Endothelial cell of umbilical vein (primary cell): ENCODE results near the gene RTN1. TPM values are rescaled to one million over a fixed set of nuclear protein-coding genes. Genes with fewer than 3 reads are reported as not detected.

Source experiments
- BruUV-seq: library from RNA; stranded (reverse); fragments of 400-500 nt; replicated peaks from 2 replicates; lab custom pipeline; 2021; lab: Mats Ljungman, UMichigan
- CTCF ChIA-PET: fragments of 300-600, 350-600 bp; sonication (Branson Sonifier 250); formaldehyde crosslinking; loops from one replicate; lab custom pipeline; 2021; ENCODE audit warnings: antibody characterized with exemption, inconsistent platforms; lab: Charles Lee
- POLR2A ChIA-PET: fragments of 300-600, 350-600 bp; sonication (Branson Sonifier 250); formaldehyde crosslinking; loops from one replicate; lab custom pipeline; 2021; ENCODE audit warnings: antibody characterized with exemption, inconsistent platforms; lab: Charles Lee
- DNase-seq: peaks from one replicate; pipeline ENCODE4 v3.0.0-alpha.2; 2011; ENCODE audit warnings: low read depth, low spot score
- FAIRE-seq: peaks from 2 replicates; lab custom pipeline; 2011; peaks lifted over from hg19 to GRCh38; lab: Jason Lieb, UNC
- H2AFZ ChIP-seq: 2 replicates; pipeline ENCODE4 v1.6.0; 2012; ENCODE audit warnings: low read depth, low read length, control low read depth, inconsistent platforms
- H3K27ac ChIP-seq: 2 replicates; pipeline ENCODE4 v1.5.1; 2011; ENCODE audit warnings: low read depth, mild to moderate bottlenecking, control low read depth, low read length, moderate library complexity; ENCODE audit not compliant: insufficient read depth
- H3K27me3 ChIP-seq, 2 experiments: 2 replicates each; pipeline versions ENCODE4 v1.6.0 to v1.6.1; 2011; ENCODE audit warnings: low read length in 2 of 2, mixed read lengths in 1 of 2; ENCODE audit not compliant: control insufficient read depth in 2 of 2, insufficient read depth in 2 of 2
- H3K36me3 ChIP-seq, 2 experiments: 2 replicates in 1 of 2; 3 replicates in 1 of 2; pipeline ENCODE4 v1.5.1; 2011; ENCODE audit warnings: low read length in 2 of 2, mild to moderate bottlenecking in 1 of 2, moderate library complexity in 1 of 2; ENCODE audit not compliant: control insufficient read depth in 2 of 2, insufficient read depth in 2 of 2; ENCODE audit errors: extremely low read depth in 1 of 2
- H3K4me1 ChIP-seq: 3 replicates; pipeline ENCODE4 v1.5.1; 2011; ENCODE audit warnings: mild to moderate bottlenecking, low read length; ENCODE audit not compliant: control insufficient read depth, insufficient read depth; ENCODE audit errors: extremely low read depth
- H3K4me2 ChIP-seq: 2 replicates; pipeline ENCODE4 v1.6.1; 2011; ENCODE audit warnings: low read length, control low read depth, mixed read lengths; ENCODE audit not compliant: insufficient read depth
- H3K4me3 ChIP-seq, 3 experiments: fragments of 200-600 bp in 1 of 3; sonication (generic), shearing (Covaris generic) in 1 of 3; replicated peaks in 1 of 3; 2 replicates each; pipeline ENCODE4 v1.5.1; 2011 to 2016; ENCODE audit warnings: control low read depth in 3 of 3, low read length in 3 of 3, mild to moderate bottlenecking in 2 of 3, inconsistent platforms in 1 of 3, low read depth in 1 of 3, moderate library complexity in 1 of 3; ENCODE audit not compliant: insufficient read depth in 1 of 3
- H3K79me2 ChIP-seq: 2 replicates; pipeline ENCODE4 v1.6.0; 2012; ENCODE audit warnings: low read length, inconsistent platforms; ENCODE audit not compliant: control insufficient read depth, insufficient read depth
- H3K9ac ChIP-seq: replicated peaks from 2 replicates; pipeline ENCODE3; 2011; ENCODE audit warnings: low read length, control low read depth; ENCODE audit not compliant: insufficient read depth; ENCODE audit errors: extremely low read depth
- H3K9me1 ChIP-seq: replicated peaks from 3 replicates; pipeline ENCODE4 v1.6.0; 2011; ENCODE audit warnings: mild to moderate bottlenecking, low read length; ENCODE audit not compliant: control insufficient read depth, insufficient read depth; ENCODE audit errors: extremely low read depth
- H3K9me3 ChIP-seq: replicated peaks from 2 replicates; pipeline ENCODE4 v1.5.1; 2012; ENCODE audit warnings: low read length, inconsistent platforms; ENCODE audit not compliant: control insufficient read depth, insufficient read depth
- H4K20me1 ChIP-seq: replicated peaks from 2 replicates; pipeline ENCODE3; 2011; ENCODE audit warnings: mild to moderate bottlenecking, low read length; ENCODE audit not compliant: control insufficient read depth, insufficient read depth; ENCODE audit errors: extremely low read depth
- EZH2 ChIP-seq: IDR thresholded peaks from 2 replicates; pipeline ENCODE4 v1.6.1; 2012; ENCODE audit warnings: borderline replicate concordance, low read depth, mild to moderate bottlenecking, moderate library complexity, low read length, inconsistent platforms; ENCODE audit not compliant: severe bottlenecking
- FOS ChIP-seq: IDR thresholded peaks from 2 replicates; pipeline ENCODE4 v1.6.1; 2011; ENCODE audit warnings: mild to moderate bottlenecking, low read length, moderate library complexity, borderline replicate concordance; ENCODE audit not compliant: insufficient read depth
- GATA2 ChIP-seq: IDR thresholded peaks from 2 replicates; pipeline ENCODE4 v1.7.0; 2011; ENCODE audit warnings: low read depth, mild to moderate bottlenecking, moderate library complexity, mixed read lengths, low read length; ENCODE audit not compliant: insufficient read length, insufficient read depth
- JUN ChIP-seq: IDR thresholded peaks from 2 replicates; pipeline ENCODE4 v1.6.1; 2011; ENCODE audit warnings: borderline replicate concordance, low read depth; ENCODE audit not compliant: insufficient read length, insufficient read depth
- MYC ChIP-seq: IDR thresholded peaks from one replicate; pipeline ENCODE4 v1.6.1; 2011; ENCODE audit warnings: mild to moderate bottlenecking, low read depth, low read length
- POLR2A ChIP-seq: IDR thresholded peaks from 2 replicates; pipeline ENCODE4 v1.6.1; 2012; ENCODE audit warnings: low read depth, mild to moderate bottlenecking, control low read depth, low read length
- POLR2AphosphoS5 ChIP-seq: IDR thresholded peaks from 2 replicates; pipeline ENCODE4 v1.6.1; 2012; ENCODE audit warnings: low read depth, mild to moderate bottlenecking, control low read depth, low read length, moderate library complexity; ENCODE audit not compliant: insufficient read depth
- dilution Hi-C: fragments of 300-500 bp; cut with MboI; formaldehyde crosslinking; loops from one replicate; pipeline ENCODE4 v1.15.0; 2019; ENCODE audit warnings: low sequenced_read_pairs; ENCODE audit not compliant: extremely low pct_ligation_motif_present
- intact Hi-C: fragments of 100-400 bp; cut with micrococcal nuclease; formaldehyde crosslinking; loops from one replicate; pipeline ENCODE4 v1.10.0; 2022
- polyA plus RNA-seq, 4 experiments: library from polyadenylated mRNA; depleted of rRNA in 3 of 4; stranded (reverse) in 3 of 4; unstranded in 1 of 4; fragments of >200 nt; gene quantifications; 2 replicates each; pipeline versions ENCODE4 v1.2.1 to v1.2.3, GENCODE V29; 2011 to 2012; ENCODE audit warnings: missing spikeins in 1 of 4
- total RNA-seq: library from RNA; stranded (reverse); gene quantifications from 2 replicates; pipeline ENCODE4 v1.2.3, GENCODE V29; 2021
- TF ChIP-seq, protein P1 (sequence below), 2 donors: IDR thresholded peaks; 1 replicate in 1 of 2; 2 replicates in 1 of 2; pipeline ENCODE4 v1.5.1; 2011; ENCODE audit warnings: low read length in 2 of 2, mild to moderate bottlenecking in 2 of 2, moderate library complexity in 2 of 2, control low read depth in 1 of 2, inconsistent platforms in 1 of 2, low read depth in 1 of 2; ENCODE audit not compliant: insufficient read depth in 1 of 2; ENCODE audit errors: extremely low read depth in 1 of 2
- TF ChIP-seq, protein P2 (sequence below): IDR thresholded peaks from 2 replicates; pipeline ENCODE4 v1.6.1; 2011; ENCODE audit not compliant: insufficient read depth, insufficient read length

The RTN1 gene
- total and polyA plus RNA-seq, 2 donors (not counting 3 experiments of a cell fraction or from before 2014, with no cell fraction given): 0.10 to 0.29 TPM

DNA sequence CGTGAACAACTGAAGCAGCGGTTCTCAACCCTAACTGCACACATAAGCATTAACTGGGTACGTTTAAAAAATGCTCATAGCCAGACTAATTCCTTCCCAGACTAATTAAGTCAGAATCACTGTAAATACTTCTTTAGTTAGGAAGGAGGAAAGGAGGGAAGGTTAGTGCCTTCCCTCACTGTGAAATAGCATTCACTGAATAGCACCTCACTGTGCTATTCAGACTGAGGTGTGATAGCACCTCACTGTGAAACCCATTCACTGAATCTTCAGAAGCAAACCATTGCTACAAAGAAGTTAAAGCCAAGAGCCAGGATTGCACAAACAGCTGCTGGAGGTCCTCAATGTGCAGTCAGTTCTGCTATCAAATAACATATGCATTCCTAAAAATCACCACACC is 58.8 kb downstream of the RTN1 start:
- Histone ChIP-seq H3K4me3 (no peak overlapping the region), H2AFZ (no peak overlapping the region), H3K9ac (no peak overlapping the region), H3K79me2 (no peaks in the 10 kb centered on the region), H3K4me2 (no peak overlapping the region), H4K20me1 (no peaks in the 10 kb centered on the region), H3K27me3 (peaks cover 1 to 26% of the 10 kb centered on the region in 2 experiments), H3K9me3 (no peaks in the 10 kb centered on the region), H3K9me1 (no peaks in the 10 kb centered on the region), H3K27ac (no peak overlapping the region), H3K4me1 (no peaks in the 10 kb centered on the region), H3K36me3 (no peaks in the 10 kb centered on the region)
- dilution Hi-C loops (no loop called here), intact Hi-C loops (no loop called here)
- FAIRE-seq (no peak), DNase-seq (no peak)
- ChIA-PET CTCF (no interaction called here), POLR2A (no interaction called here)
- no TSS peak for BruUV-seq
- TF ChIP-seq POLR2A (no peak), MYC (no peak), POLR2AphosphoS5 (no peak), FOS (no peak), EZH2 (no peak), GATA2 (no peak), JUN (no peak)
- TF ChIP-seq, protein P1, sequence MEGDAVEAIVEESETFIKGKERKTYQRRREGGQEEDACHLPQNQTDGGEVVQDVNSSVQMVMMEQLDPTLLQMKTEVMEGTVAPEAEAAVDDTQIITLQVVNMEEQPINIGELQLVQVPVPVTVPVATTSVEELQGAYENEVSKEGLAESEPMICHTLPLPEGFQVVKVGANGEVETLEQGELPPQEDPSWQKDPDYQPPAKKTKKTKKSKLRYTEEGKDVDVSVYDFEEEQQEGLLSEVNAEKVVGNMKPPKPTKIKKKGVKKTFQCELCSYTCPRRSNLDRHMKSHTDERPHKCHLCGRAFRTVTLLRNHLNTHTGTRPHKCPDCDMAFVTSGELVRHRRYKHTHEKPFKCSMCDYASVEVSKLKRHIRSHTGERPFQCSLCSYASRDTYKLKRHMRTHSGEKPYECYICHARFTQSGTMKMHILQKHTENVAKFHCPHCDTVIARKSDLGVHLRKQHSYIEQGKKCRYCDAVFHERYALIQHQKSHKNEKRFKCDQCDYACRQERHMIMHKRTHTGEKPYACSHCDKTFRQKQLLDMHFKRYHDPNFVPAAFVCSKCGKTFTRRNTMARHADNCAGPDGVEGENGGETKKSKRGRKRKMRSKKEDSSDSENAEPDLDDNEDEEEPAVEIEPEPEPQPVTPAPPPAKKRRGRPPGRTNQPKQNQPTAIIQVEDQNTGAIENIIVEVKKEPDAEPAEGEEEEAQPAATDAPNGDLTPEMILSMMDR (IDR thresholded peaks at IDR 0.05; ENCODE audit: extremely low read depth in 1 of 2, insufficient read depth in 1 of 2, low read depth in 1 of 2, low read length in 2 of 2): no peak
- TF ChIP-seq, protein P2, sequence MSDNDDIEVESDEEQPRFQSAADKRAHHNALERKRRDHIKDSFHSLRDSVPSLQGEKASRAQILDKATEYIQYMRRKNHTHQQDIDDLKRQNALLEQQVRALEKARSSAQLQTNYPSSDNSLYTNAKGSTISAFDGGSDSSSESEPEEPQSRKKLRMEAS: no peak
